ENCODE data around the gene ZNF622.
"Not testable (repeated sequence)": the region's sequence is repeated elsewhere in the genome, so short reads cannot be mapped to it uniquely, and the experiment has no call there.

Gene ZNF622

GRCh38 chr5:16453609-16454008, 12.0 kb downstream of the ZNF622 start:
- in situ Hi-C loops (cut with MboI; ENCODE audit: low pct_unique_long_range_greater_than_20kb, low sequenced_read_pairs) = no loop called here
- no peak for DNase-seq

DNA sequence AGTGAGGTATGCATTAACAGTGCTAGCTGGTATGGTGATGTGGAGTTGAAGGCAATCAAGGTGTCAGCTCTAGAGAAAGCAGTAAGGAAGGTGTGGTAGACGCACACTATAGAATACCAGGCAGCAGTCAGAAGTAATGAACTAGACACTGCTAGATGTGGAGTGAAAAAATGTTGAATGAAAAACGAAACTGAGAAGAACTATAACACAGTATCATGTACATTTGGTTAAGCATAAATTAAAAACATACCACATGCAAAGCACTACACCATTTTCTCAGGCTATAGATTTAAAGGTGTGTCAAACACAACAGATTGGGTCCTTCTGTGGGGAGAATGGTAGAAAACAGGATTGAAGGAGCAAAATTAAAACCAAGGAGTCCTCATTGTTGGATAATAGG, 15.4 kb downstream of the ZNF622 start:
- no peak for DNase-seq
- in situ Hi-C loops (cut with MboI; ENCODE audit: low pct_unique_long_range_greater_than_20kb, low sequenced_read_pairs) = no loop called here

- in situ Hi-C loops (cut with MboI; ENCODE audit: low pct_unique_long_range_greater_than_20kb, low sequenced_read_pairs) = no loop called here
- DNase-seq = no peak
Measured at GRCh38 chr5:16446993-16447392, 18.6 kb downstream of the ZNF622 start.

- DNase-seq = no peak
- in situ Hi-C loops (cut with MboI; ENCODE audit: low pct_unique_long_range_greater_than_20kb, low sequenced_read_pairs) = no loop called here
Measured at GRCh38 chr5:16437977-16438376, 27.6 kb downstream of the ZNF622 start.

GRCh38 chr5:16436065-16436682, 29.4 kb downstream of the ZNF622 start:
- DNase-seq; in situ Hi-C loops (cut with MboI; ENCODE audit: low pct_unique_long_range_greater_than_20kb, low sequenced_read_pairs): not testable (repeated sequence)

GRCh38 chr5:16431490-16431889, 34.1 kb downstream of the ZNF622 start:
- in situ Hi-C loops (cut with MboI; ENCODE audit: low pct_unique_long_range_greater_than_20kb, low sequenced_read_pairs) = no loop called here
- no peak for DNase-seq

- DNase-seq = no peak
Measured at GRCh38 chr5:16430349-16431089, 35.1 kb downstream of the ZNF622 start.

DNA sequence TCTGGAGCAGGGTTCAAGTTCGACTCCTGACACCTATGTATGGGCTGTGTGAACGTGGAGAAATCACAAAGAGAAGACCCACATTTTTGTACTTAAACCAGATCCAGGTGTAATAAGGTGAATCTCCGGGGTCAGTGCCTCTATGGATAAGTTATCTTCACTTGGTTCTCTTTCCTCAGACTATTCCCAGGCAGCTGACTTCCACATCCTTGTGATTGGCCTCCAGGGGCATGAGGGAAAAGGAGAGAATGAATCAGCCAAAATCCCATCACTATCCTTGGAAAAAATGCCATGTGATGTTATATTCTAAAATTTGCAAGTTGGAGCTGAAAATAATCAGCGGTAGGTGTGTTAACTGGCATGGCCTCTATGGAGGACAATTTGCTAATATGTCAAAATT, 37.2 kb downstream of the ZNF622 start:
- in situ Hi-C loops (cut with MboI; ENCODE audit: low pct_unique_long_range_greater_than_20kb, low sequenced_read_pairs) = no loop called here
- no peak for DNase-seq

More at GRCh38 chr5:16430349-16431089, 35.1 kb downstream of the ZNF622 start:
- in situ Hi-C loops (cut with MboI; ENCODE audit: low pct_unique_long_range_greater_than_20kb, low sequenced_read_pairs) = no loop called here

DNA sequence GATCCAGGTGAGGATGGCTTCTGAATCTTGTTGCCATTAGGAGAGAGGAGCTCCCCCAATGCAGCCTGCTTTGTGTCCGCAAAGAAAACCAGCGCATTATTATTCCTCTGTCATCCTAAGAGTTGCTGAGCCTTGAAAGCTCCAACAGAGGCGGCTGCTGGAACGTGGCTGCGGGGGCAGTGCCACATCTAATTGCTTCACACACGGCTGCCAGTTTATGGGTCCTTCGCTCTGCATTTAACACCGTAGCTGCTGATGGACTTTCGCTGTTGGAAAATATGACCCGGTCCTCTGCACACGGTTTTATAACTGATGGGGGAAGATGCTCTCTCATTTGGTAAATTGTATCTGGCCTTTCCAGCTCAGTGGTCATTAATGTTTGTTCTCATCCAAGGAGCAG, 38.0 kb downstream of the ZNF622 start:
- in situ Hi-C loops (cut with MboI; ENCODE audit: low pct_unique_long_range_greater_than_20kb, low sequenced_read_pairs) = no loop called here
- no peak for DNase-seq

DNA sequence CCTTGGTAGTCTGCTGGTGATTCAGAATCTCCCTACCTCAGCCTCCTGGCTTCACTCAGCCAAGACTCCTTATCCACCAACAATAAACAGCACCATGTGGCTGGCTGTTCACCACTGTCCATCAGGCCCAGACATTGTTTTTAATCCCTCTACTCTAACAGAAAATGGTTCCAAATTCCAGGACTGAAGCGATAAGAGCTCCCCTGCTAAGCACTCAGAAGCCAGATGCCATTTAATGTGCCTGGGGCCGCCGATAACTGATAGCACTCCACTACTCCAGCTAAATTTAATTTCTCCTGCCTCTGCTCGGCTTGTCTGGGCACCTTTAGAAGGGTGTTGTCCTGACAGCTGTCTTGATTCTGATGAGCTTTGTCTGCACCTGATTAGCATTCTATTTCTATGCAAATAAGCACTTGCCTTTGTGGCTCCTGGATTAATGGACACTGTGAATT, 47.1 kb downstream of the ZNF622 start:
- in situ Hi-C loops (cut with MboI; ENCODE audit: low pct_unique_long_range_greater_than_20kb, low sequenced_read_pairs) = no loop called here
- DNase-seq = no peak

DNA sequence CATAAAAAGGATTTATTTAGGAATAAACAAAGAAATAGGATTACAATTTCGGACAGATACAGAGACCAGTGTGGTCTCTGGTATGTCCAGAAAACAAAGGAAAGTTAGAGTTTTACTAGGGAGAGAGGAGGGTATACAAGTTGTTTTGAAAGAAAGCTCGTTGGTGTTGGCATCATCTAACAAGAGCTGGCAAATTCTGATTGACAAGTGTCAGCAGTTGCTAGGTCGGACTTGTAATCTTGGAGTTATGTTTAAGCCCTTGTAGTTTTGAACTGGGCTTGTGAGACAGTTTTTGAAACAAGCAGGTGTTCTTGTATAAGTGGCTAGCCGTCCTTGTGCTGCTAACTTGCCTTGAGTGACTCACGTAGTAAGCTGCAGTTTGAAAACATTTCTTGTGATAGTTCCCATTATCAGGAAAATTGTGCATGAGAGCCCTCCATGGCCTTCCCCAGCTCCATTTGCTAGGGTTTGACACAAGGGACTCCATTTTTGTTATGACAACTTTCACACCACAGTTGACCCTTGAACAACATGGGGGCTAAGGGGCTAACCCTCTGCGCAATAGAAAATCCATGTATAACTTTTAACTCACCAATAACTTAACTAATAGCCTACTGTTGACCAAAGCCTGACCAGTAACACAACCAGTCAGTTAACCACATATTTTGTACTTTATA, 48.1 kb downstream of the ZNF622 start:
- DNase-seq = no peak
- in situ Hi-C loops (cut with MboI; ENCODE audit: low pct_unique_long_range_greater_than_20kb, low sequenced_read_pairs) = no loop called here

- in situ Hi-C loops (cut with MboI; ENCODE audit: low pct_unique_long_range_greater_than_20kb, low sequenced_read_pairs) = no loop called here
- DNase-seq = no peak
Measured at GRCh38 chr5:16414861-16415260, 50.7 kb downstream of the ZNF622 start.

DNA sequence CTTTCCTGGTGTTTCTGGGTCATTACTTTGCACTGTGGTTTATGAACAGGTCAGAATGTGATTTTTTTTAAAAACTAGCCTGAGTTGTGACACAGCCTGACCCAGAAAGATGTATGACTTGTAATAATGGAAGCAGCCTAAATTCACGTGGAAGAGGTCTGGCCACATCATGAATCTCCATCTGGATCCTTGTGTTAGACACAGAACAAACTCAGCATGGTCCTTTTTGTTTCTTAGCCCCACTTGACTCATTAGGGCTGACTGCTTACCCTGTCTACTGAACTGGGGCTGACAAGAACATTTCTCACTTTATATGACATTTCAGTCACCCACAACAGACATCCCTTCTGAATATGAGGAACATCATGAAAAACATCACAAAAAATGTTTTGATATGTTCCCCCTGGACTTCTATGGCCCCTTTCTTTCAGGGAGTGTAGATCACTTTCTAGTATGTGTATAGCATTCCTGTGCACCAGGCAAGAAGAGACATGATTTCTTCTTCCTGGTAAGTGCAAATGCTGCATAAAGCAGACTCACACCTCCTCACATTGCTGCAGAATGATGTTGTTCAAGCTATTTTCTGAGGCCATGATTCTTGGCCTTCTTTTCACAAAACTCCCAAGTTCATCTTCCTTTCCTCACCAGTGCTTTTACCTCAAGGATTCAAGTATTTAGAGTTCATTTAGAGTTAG, 52.3 kb downstream of the ZNF622 start:
- no peak for DNase-seq
- in situ Hi-C loops (cut with MboI; ENCODE audit: low pct_unique_long_range_greater_than_20kb, low sequenced_read_pairs) = no loop called here

GRCh38 chr5:16412556-16412955, 53.0 kb downstream of the ZNF622 start:
- in situ Hi-C loops (cut with MboI; ENCODE audit: low pct_unique_long_range_greater_than_20kb, low sequenced_read_pairs) = no loop called here

GRCh38 chr5:16411741-16412455, 53.7 kb downstream of the ZNF622 start:
- DNase-seq = no peak
- in situ Hi-C loops (cut with MboI; ENCODE audit: low pct_unique_long_range_greater_than_20kb, low sequenced_read_pairs) = no loop called here

More at GRCh38 chr5:16412556-16412955, 53.0 kb downstream of the ZNF622 start:
- DNase-seq = no peak

GRCh38 chr5:16411235-16411634, 54.4 kb downstream of the ZNF622 start:
- in situ Hi-C loops (cut with MboI; ENCODE audit: low pct_unique_long_range_greater_than_20kb, low sequenced_read_pairs) = no loop called here
- DNase-seq = no peak

- in situ Hi-C loops (cut with MboI; ENCODE audit: low pct_unique_long_range_greater_than_20kb, low sequenced_read_pairs) = no loop called here
- no peak for DNase-seq
Measured at GRCh38 chr5:16410338-16410737, 55.3 kb downstream of the ZNF622 start.

- in situ Hi-C loops (cut with MboI; ENCODE audit: low pct_unique_long_range_greater_than_20kb, low sequenced_read_pairs) = no loop called here
- DNase-seq = no peak
Measured at GRCh38 chr5:16406630-16407029, 59.0 kb downstream of the ZNF622 start.

DNA sequence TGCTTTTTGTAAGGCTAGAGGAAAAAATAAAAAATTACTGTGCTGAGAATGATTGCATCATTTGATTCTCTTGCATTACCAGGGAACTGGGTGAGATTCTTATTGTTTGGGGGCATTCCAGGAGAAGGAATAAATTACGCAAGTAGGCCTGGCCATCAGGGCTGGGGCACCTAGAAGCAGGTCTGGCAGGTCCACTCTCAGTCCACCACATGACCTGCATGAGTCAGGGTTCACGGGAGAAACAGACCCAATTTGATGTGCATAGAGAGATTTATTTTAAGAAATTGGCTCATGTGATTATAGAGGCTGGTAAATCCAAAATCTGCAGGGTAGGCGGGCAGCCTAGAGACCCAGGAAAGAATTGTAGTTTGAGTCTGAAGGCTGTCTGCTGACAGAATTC, 59.6 kb downstream of the ZNF622 start:
- in situ Hi-C loops (cut with MboI; ENCODE audit: low pct_unique_long_range_greater_than_20kb, low sequenced_read_pairs) = no loop called here
- no peak for DNase-seq
